ENCODE data around the gene HUNK. TPM values are rescaled to one million over a fixed set of nuclear protein-coding genes. Genes with fewer than 3 reads are reported as not detected.

HUNK gene
- total and polyA plus RNA-seq, 2 experiments from 2014 or later = 7.1 to 10.8 TPM

- WGBS (ENCODE audit: low lambda C conversion rate, missing lambda C conversion rate) = 71% methylated on average over 4 of the region's 4 CpGs
- Histone ChIP-seq H3K27ac (no peak overlapping the region), H3K9me3 (ENCODE audit: low read depth) (no peaks in the 10 kb centered on the region)
Measured at GRCh38 chr21:31928656-31929055, 55.8 kb downstream of the HUNK start.

GRCh38 chr21:31929548-31929947, 56.7 kb downstream of the HUNK start:
- Histone ChIP-seq H3K9me2 (replicated peaks; ENCODE audit: insufficient read depth) (no peaks in the 10 kb centered on the region), H3K27ac (no peak overlapping the region), H3K9me3 (ENCODE audit: low read depth) (no peaks in the 10 kb centered on the region), H3K4me1 (ENCODE audit: insufficient read depth) (peaks cover 10% of the 10 kb centered on the region), H3K79me2 (peaks cover 19% of the 10 kb centered on the region), H3K27me3 (no peaks in the 10 kb centered on the region), H3K4me2 (no peak overlapping the region), H3K36me3 (replicated peaks; ENCODE audit: insufficient read depth, low read depth) (no peaks in the 10 kb centered on the region), H2AFZ (no peak overlapping the region), H3K4me3 (no peak overlapping the region), H4K20me1 (ENCODE audit: insufficient read depth, poor library complexity, severe bottlenecking) (no peaks in the 10 kb centered on the region)
- WGBS (ENCODE audit: low lambda C conversion rate, missing lambda C conversion rate) = 40% methylated on average over 7 of the region's 7 CpGs
- TF ChIP-seq, protein P1, sequence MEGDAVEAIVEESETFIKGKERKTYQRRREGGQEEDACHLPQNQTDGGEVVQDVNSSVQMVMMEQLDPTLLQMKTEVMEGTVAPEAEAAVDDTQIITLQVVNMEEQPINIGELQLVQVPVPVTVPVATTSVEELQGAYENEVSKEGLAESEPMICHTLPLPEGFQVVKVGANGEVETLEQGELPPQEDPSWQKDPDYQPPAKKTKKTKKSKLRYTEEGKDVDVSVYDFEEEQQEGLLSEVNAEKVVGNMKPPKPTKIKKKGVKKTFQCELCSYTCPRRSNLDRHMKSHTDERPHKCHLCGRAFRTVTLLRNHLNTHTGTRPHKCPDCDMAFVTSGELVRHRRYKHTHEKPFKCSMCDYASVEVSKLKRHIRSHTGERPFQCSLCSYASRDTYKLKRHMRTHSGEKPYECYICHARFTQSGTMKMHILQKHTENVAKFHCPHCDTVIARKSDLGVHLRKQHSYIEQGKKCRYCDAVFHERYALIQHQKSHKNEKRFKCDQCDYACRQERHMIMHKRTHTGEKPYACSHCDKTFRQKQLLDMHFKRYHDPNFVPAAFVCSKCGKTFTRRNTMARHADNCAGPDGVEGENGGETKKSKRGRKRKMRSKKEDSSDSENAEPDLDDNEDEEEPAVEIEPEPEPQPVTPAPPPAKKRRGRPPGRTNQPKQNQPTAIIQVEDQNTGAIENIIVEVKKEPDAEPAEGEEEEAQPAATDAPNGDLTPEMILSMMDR (IDR thresholded peaks at IDR 0.05; ENCODE audit: poor library complexity) = no peak
- no peak for TF ChIP-seq EZH2phosphoT487 (IDR thresholded peaks at IDR 0.05; ENCODE audit: low read depth, severe bottlenecking, unreplicated experiment)
- TF ChIP-seq EZH2 (IDR thresholded peaks at IDR 0.05; ENCODE audit: borderline replicate concordance) = no peak
- DNase-seq (ENCODE audit: low spot score) = no peak

More at GRCh38 chr21:31928656-31929055, 55.8 kb downstream of the HUNK start:
- peak overlapping the region; percentile 51 for H3K4me2 ChIP-seq
- peaks cover 10% of the 10 kb centered on the region for H3K4me1 ChIP-seq (ENCODE audit: insufficient read depth)
- no peak for TF ChIP-seq EZH2 (IDR thresholded peaks at IDR 0.05; ENCODE audit: borderline replicate concordance)
- TF ChIP-seq EZH2phosphoT487 (IDR thresholded peaks at IDR 0.05; ENCODE audit: low read depth, severe bottlenecking, unreplicated experiment) = no peak
- TF ChIP-seq, protein P1 (IDR thresholded peaks at IDR 0.05; ENCODE audit: poor library complexity) = no peak
- peaks cover 18% of the 10 kb centered on the region for H3K79me2 ChIP-seq
- H3K9me2 ChIP-seq (replicated peaks; ENCODE audit: insufficient read depth) = no peaks in the 10 kb centered on the region
- H3K36me3 ChIP-seq (replicated peaks; ENCODE audit: insufficient read depth, low read depth) = no peaks in the 10 kb centered on the region
- H3K27me3 ChIP-seq = no peaks in the 10 kb centered on the region
- no peak for DNase-seq (ENCODE audit: low spot score)
- no peak overlapping the region for H3K4me3 ChIP-seq
- H4K20me1 ChIP-seq (ENCODE audit: insufficient read depth, poor library complexity, severe bottlenecking) = no peaks in the 10 kb centered on the region
- H2AFZ ChIP-seq = no peak overlapping the region

GRCh38 chr21:31930001-31930400, 57.2 kb downstream of the HUNK start:
- Histone ChIP-seq H4K20me1 (ENCODE audit: insufficient read depth, poor library complexity, severe bottlenecking) (no peaks in the 10 kb centered on the region), H3K4me2 (no peak overlapping the region), H3K4me3 (no peak overlapping the region), H3K27ac (no peak overlapping the region), H3K36me3 (replicated peaks; ENCODE audit: insufficient read depth, low read depth) (no peaks in the 10 kb centered on the region), H3K9me2 (replicated peaks; ENCODE audit: insufficient read depth) (no peaks in the 10 kb centered on the region), H3K4me1 (ENCODE audit: insufficient read depth) (peaks cover 10% of the 10 kb centered on the region), H3K79me2 (peaks cover 24% of the 10 kb centered on the region), H2AFZ (no peak overlapping the region), H3K27me3 (no peaks in the 10 kb centered on the region), H3K9me3 (ENCODE audit: low read depth) (no peaks in the 10 kb centered on the region)
- TF ChIP-seq, protein P1 (IDR thresholded peaks at IDR 0.05; ENCODE audit: poor library complexity) = no peak
- no peak for TF ChIP-seq EZH2phosphoT487 (IDR thresholded peaks at IDR 0.05; ENCODE audit: low read depth, severe bottlenecking, unreplicated experiment)
- TF ChIP-seq EZH2 (IDR thresholded peaks at IDR 0.05; ENCODE audit: borderline replicate concordance) = no peak
- DNase-seq (ENCODE audit: low spot score) = no peak
- WGBS (ENCODE audit: low lambda C conversion rate, missing lambda C conversion rate) = 93% methylated on average over 7 of the region's 7 CpGs
